Common myeloid progenitor, CD34-positive (primary cell): ENCODE measurements around the gene CHD3.

Experiments
- CTCF ChIA-PET: fragments of 350-600 bp; sonication (Branson Sonifier 250); formaldehyde crosslinking; loops from one replicate; lab custom pipeline; 2021; ENCODE audit warnings: antibody characterized with exemption; lab: Charles Lee
- POLR2A ChIA-PET: fragments of 350-600 bp; sonication (Branson Sonifier 250); formaldehyde crosslinking; loops from one replicate; lab custom pipeline; 2021; ENCODE audit warnings: antibody characterized with exemption; lab: Charles Lee
- DNase-seq, 3 donors: peaks; one replicate each; pipeline versions ENCODE4 v3.0.0 to v3.0.0-alpha.2; 2013
- H3K27ac ChIP-seq, 2 experiments: 1 replicate in 1 of 2; 2 replicates in 1 of 2; pipeline ENCODE4 v1.7.0; 2013; ENCODE audit warnings: inconsistent platforms in 2 of 2, low read length in 2 of 2, mild to moderate bottlenecking in 2 of 2, low read depth in 1 of 2, moderate library complexity in 1 of 2; ENCODE audit not compliant: severe bottlenecking in 2 of 2, insufficient read depth in 1 of 2, poor library complexity in 1 of 2
- H3K27me3 ChIP-seq, 5 experiments: replicated peaks in 2 of 5; 1 replicate in 3 of 5; 2 replicates in 2 of 5; pipeline versions ENCODE4 v1.6.1 to v1.7.0; 2013; ENCODE audit warnings: low read length in 4 of 5, mild to moderate bottlenecking in 2 of 5, moderate library complexity in 2 of 5, inconsistent platforms in 1 of 5; ENCODE audit not compliant: insufficient read depth in 5 of 5, control insufficient read depth in 4 of 5
- H3K36me3 ChIP-seq, 4 experiments: 1 replicate in 2 of 4; 2 replicates in 2 of 4; pipeline versions ENCODE4 v1.6.1 to v1.7.0; 2013; ENCODE audit warnings: low read length in 3 of 4, control low read depth in 1 of 4, mild to moderate bottlenecking in 1 of 4; ENCODE audit not compliant: control insufficient read depth in 4 of 4, insufficient read depth in 4 of 4
- H3K4me1 ChIP-seq, 4 experiments: 1 replicate in 3 of 4; 2 replicates in 1 of 4; pipeline versions ENCODE4 v1.6.1 to v1.7.1; 2013; ENCODE audit warnings: low read length in 3 of 4, mild to moderate bottlenecking in 3 of 4, control low read depth in 1 of 4, inconsistent platforms in 1 of 4, moderate library complexity in 1 of 4; ENCODE audit not compliant: control insufficient read depth in 4 of 4, insufficient read depth in 4 of 4; ENCODE audit errors: control extremely low read depth in 1 of 4
- H3K4me3 ChIP-seq, 7 experiments: 1 replicate in 4 of 7; 2 replicates in 3 of 7; pipeline versions ENCODE4 v1.5.1 to v1.7.0; 2013; ENCODE audit warnings: mild to moderate bottlenecking in 7 of 7, low read length in 6 of 7, moderate library complexity in 6 of 7, inconsistent platforms in 2 of 7, low read depth in 2 of 7, control low read depth in 1 of 7; ENCODE audit not compliant: insufficient read depth in 4 of 7, control insufficient read depth in 1 of 7; ENCODE audit errors: extremely low read depth in 1 of 7
- H3K9me3 ChIP-seq, 5 experiments: 1 replicate in 4 of 5; 2 replicates in 1 of 5; pipeline versions ENCODE4 v1.6.1 to v1.7.1; 2013; ENCODE audit warnings: low read length in 4 of 5, mild to moderate bottlenecking in 2 of 5, inconsistent platforms in 1 of 5, low read depth in 1 of 5, moderate library complexity in 1 of 5; ENCODE audit not compliant: control insufficient read depth in 4 of 5, insufficient read depth in 2 of 5; ENCODE audit errors: control extremely low read depth in 1 of 5
- WGBS: methylation state at CpG from one replicate; pipeline ENCODE4 v1.1.5; 2013; ENCODE audit not compliant: insufficient coverage; 5-methylcytosine and 5-hydroxymethylcytosine counted together

The CHD3 gene

GRCh38 chr17:7853691-7854038, 34.9 kb upstream of the CHD3 start:
- Histone ChIP-seq H3K36me3 (peaks cover 6 to 52% (median 38%) of the 10 kb centered on the region in 4 experiments), H3K9me3 (no peaks in the 10 kb centered on the region), H3K4me3 (no peak overlapping the region), H3K4me1 (peaks cover 2 to 43% (median 37%) of the 10 kb centered on the region in 4 experiments), H3K27ac (no peak overlapping the region), H3K27me3 (no peaks in the 10 kb centered on the region)
- ChIA-PET CTCF (interaction anchor here (0.9 to 4.5 kb wide), 3 partner anchors 15 to 33 kb away, joined by 3 to 29 read pairs (median 3); no protein-coding TSS in a partner anchor), POLR2A (interaction anchor here (0.6 to 0.9 kb wide), 2 partner anchors 9 to 18 kb away, joined by 3 to 5 read pairs; no protein-coding TSS in a partner anchor)
- 93% methylated on average over 7 of the region's 21 CpGs for WGBS
- DNase-seq, result no peak

- Histone ChIP-seq H3K36me3 (peaks cover 5 to 53% (median 35%) of the 10 kb centered on the region in 4 experiments), H3K4me1 (peaks cover 5 to 49% (median 42%) of the 10 kb centered on the region in 4 experiments), H3K4me3 (no peak overlapping the region), H3K27ac (no peak overlapping the region), H3K9me3 (no peaks in the 10 kb centered on the region), H3K27me3 (no peaks in the 10 kb centered on the region)
- 94% methylated on average over 8 of the region's 31 CpGs for WGBS
- ChIA-PET CTCF (interaction anchor here (0.9 to 4.5 kb wide), 2 partner anchors 15 to 31 kb away, joined by 3 to 29 read pairs; no protein-coding TSS in a partner anchor), POLR2A (interaction anchor here (0.9 kb wide), 1 partner anchor 9 kb away, joined by 5 read pairs; no protein-coding TSS in a partner anchor)
- DNase-seq, result no peak
Observed at GRCh38 chr17:7854078-7854777, 34.4 kb upstream of the CHD3 start.

- Histone ChIP-seq H3K27me3 (no peaks in the 10 kb centered on the region), H3K4me3 (peak within 1 kb of the TSS in 4 of 7 experiments; percentile 53 to 89 (median 85)), H3K9me3 (no peaks in the 10 kb centered on the region), H3K27ac (peak within 1 kb of the TSS; percentile 34 to 88), H3K4me1 (peaks cover 5 to 51% (median 43%) of the 10 kb centered on the region in 4 experiments), H3K36me3 (peaks cover 3 to 49% (median 27%) of the 10 kb centered on the region in 4 experiments)
- ChIA-PET POLR2A (interaction anchor here (0.6 to 2.6 kb wide), 5 partner anchors 10 to 60 kb away, joined by 4 to 16 read pairs (median 7); partner anchors contain the start of gene RNF227), CTCF (interaction anchor here (0.6 to 3.1 kb wide), 3 partner anchors 10 to 57 kb away, joined by 3 to 16 read pairs (median 6); no protein-coding TSS in a partner anchor)
- 91% methylated on average over 42 of the region's 57 CpGs for WGBS
- no peak for DNase-seq
Observed at GRCh38 chr17:7854851-7855659, 33.5 kb upstream of the CHD3 start, which contains the start of gene TMEM88. TSS of gene TMEM88 (plus strand) at chr17:7855066. CDS start at chr17:7855075, 9 bp downstream.

- Histone ChIP-seq H3K4me3 (peak overlapping the region in 4 of 7 experiments; percentile 53 to 89 (median 85)), H3K27ac (peak overlapping the region; percentile 34 to 88)
- CTCF ChIA-PET, result interaction anchor here (0.6 to 3.1 kb wide), 4 partner anchors 11 to 57 kb away, joined by 3 to 16 read pairs (median 8); no protein-coding TSS in a partner anchor
Observed at GRCh38 chr17:7855660-7856010, 33.0 kb upstream of the CHD3 start.

GRCh38 chr17:7856011-7856810, 32.4 kb upstream of the CHD3 start:
- peaks cover 3 to 47% (median 24%) of the 10 kb centered on the region in 4 experiments for H3K36me3 ChIP-seq
- under 1% methylated on average over 17 of the region's 29 CpGs for WGBS

More at GRCh38 chr17:7855660-7856010, 33.0 kb upstream of the CHD3 start:
- POLR2A ChIA-PET, result interaction anchor here (0.6 to 2.6 kb wide), 5 partner anchors 11 to 60 kb away, joined by 4 to 16 read pairs (median 7); partner anchors contain the start of gene RNF227
- Histone ChIP-seq H3K4me1 (peaks cover 5 to 51% (median 43%) of the 10 kb centered on the region in 4 experiments), H3K9me3 (no peaks in the 10 kb centered on the region), H3K27me3 (no peaks in the 10 kb centered on the region), H3K36me3 (peaks cover 2 to 48% (median 25%) of the 10 kb centered on the region in 4 experiments)
- WGBS, result 45% methylated on average over 8 of the region's 15 CpGs
- DNase-seq, result no peak

More at GRCh38 chr17:7856011-7856810, 32.4 kb upstream of the CHD3 start:
- H3K27me3 ChIP-seq, result no peaks in the 10 kb centered on the region
- POLR2A ChIA-PET, result interaction anchor here (0.6 to 2.6 kb wide), 10 partner anchors 11 to 284 kb away, joined by 3 to 31 read pairs (median 6); partner anchors contain the start of genes CHD3 and RNF227
- peak overlapping the region; percentile 88 to 93 for H3K27ac ChIP-seq
- H3K4me3 ChIP-seq, result peak overlapping the region; percentile 56 to 93 (median 86)
- CTCF ChIA-PET, result interaction anchor here (0.6 to 3.1 kb wide), 11 partner anchors 12 to 158 kb away, joined by 3 to 16 read pairs (median 6); no protein-coding TSS in a partner anchor
- peaks cover 5 to 50% (median 42%) of the 10 kb centered on the region in 4 experiments for H3K4me1 ChIP-seq
- peak; percentile 87 to 98 (median 95) for DNase-seq
- H3K9me3 ChIP-seq, result no peaks in the 10 kb centered on the region
